Activated gamma-delta T cell treated with Interleukin-2 at 50 U/mL for 16 hours (primary cell): ENCODE data around the gene SEL1L2.
"Not testable (repeated sequence)": the region's sequence is repeated elsewhere in the genome, so short reads cannot be mapped to it uniquely, and the experiment has no call there.

Experiments used
- DNase-seq: peaks from one replicate; pipeline ENCODE4 v3.0.0-alpha.2; 2020

Gene SEL1L2

GRCh38 chr20:13990465-13990864 lies at the start of gene SEL1L2:
TSS of gene SEL1L2 (minus strand) at chr20:13990614. CDS start at chr20:13990534, 80 bp downstream.
- DNase-seq, result no peak

- DNase-seq, result no peak
Observed at GRCh38 chr20:14036567-14036966, 46.2 kb upstream of the SEL1L2 start.

- no peak for DNase-seq
Observed at GRCh38 chr20:14033310-14033709, 42.9 kb upstream of the SEL1L2 start.

- no peak for DNase-seq
Observed at GRCh38 chr20:14030991-14031390, 40.6 kb upstream of the SEL1L2 start.

GRCh38 chr20:14012671-14013070 lies 22.3 kb upstream of the SEL1L2 start:
- no peak for DNase-seq

GRCh38 chr20:14009208-14009607 lies 18.8 kb upstream of the SEL1L2 start:
- DNase-seq, result no peak

- no peak for DNase-seq
Observed at GRCh38 chr20:14005996-14006395, 15.6 kb upstream of the SEL1L2 start.

GRCh38 chr20:14000917-14001316 lies 10.5 kb upstream of the SEL1L2 start:
- DNase-seq, result no peak

GRCh38 chr20:13996265-13996664 lies 5.9 kb upstream of the SEL1L2 start:
- DNase-seq, result no peak

- no peak for DNase-seq
Observed at GRCh38 chr20:13995841-13996240, 5.4 kb upstream of the SEL1L2 start.

- DNase-seq, result no peak
Observed at GRCh38 chr20:13995086-13995665, 4.8 kb upstream of the SEL1L2 start, which contains the start of gene MACROD2. TSS of gene MACROD2 (plus strand) at chr20:13995516.

GRCh38 chr20:13991955-13992354 lies 1.5 kb upstream of the SEL1L2 start:
- not testable (repeated sequence) for DNase-seq

- DNase-seq, result no peak
Observed at GRCh38 chr20:13991311-13991710, 897 bp upstream of the SEL1L2 start.

- DNase-seq, result no peak
Observed at GRCh38 chr20:13984211-13984610, 6.2 kb downstream of the SEL1L2 start.

- DNase-seq, result no peak
Observed at GRCh38 chr20:13960525-13960924, 29.9 kb downstream of the SEL1L2 start.

- no peak for DNase-seq
Observed at GRCh38 chr20:13960119-13960518, 30.3 kb downstream of the SEL1L2 start.

- DNase-seq, result no peak
Observed at GRCh38 chr20:13953227-13953626, 37.2 kb downstream of the SEL1L2 start.

- DNase-seq, result no peak
Observed at GRCh38 chr20:13947719-13948118, 42.7 kb downstream of the SEL1L2 start.

- DNase-seq, result no peak
Observed at GRCh38 chr20:13941031-13941430, 49.4 kb downstream of the SEL1L2 start.

GRCh38 chr20:13936781-13937576 lies 53.4 kb downstream of the SEL1L2 start:
- DNase-seq, result no peak

- DNase-seq, result no peak
Observed at GRCh38 chr20:13934992-13935894, 55.2 kb downstream of the SEL1L2 start.

GRCh38 chr20:13930281-13930680 lies 60.1 kb downstream of the SEL1L2 start:
- DNase-seq, result no peak

- no peak for DNase-seq
Observed at GRCh38 chr20:13929836-13930235, 60.6 kb downstream of the SEL1L2 start.
